Fibroblast of mammary gland (primary cell): Measurements from ENCODE around the gene POLR2E.
"Not testable (repeated sequence)": the region's sequence is repeated elsewhere in the genome, so short reads cannot be mapped to it uniquely, and the experiment has no call there.

Source experiments
- DNase-seq: peaks from one replicate; pipeline ENCODE4 v3.0.0-alpha.2; 2010; ENCODE audit warnings: low read depth
- H3K4me3 ChIP-seq: 2 replicates; pipeline ENCODE4 v1.5.1; 2011; ENCODE audit warnings: low read depth, mild to moderate bottlenecking, low read length, moderate library complexity; ENCODE audit not compliant: control insufficient read depth
- CTCF ChIP-seq: conservative IDR thresholded peaks from 2 replicates; pipeline ENCODE4 v1.5.1; 2011; ENCODE audit warnings: low read depth, low read length, inconsistent platforms; ENCODE audit not compliant: control insufficient read depth, insufficient read depth

POLR2E gene

GRCh38 chr19:1115646-1116420 lies 20.7 kb upstream of the POLR2E start:
- no peak for DNase-seq
- TF ChIP-seq CTCF = no peak
- no peak overlapping the region for H3K4me3 ChIP-seq

GRCh38 chr19:1114728-1115127 lies 19.6 kb upstream of the POLR2E start:
- DNase-seq, H3K4me3 ChIP-seq: not testable (repeated sequence)

DNA sequence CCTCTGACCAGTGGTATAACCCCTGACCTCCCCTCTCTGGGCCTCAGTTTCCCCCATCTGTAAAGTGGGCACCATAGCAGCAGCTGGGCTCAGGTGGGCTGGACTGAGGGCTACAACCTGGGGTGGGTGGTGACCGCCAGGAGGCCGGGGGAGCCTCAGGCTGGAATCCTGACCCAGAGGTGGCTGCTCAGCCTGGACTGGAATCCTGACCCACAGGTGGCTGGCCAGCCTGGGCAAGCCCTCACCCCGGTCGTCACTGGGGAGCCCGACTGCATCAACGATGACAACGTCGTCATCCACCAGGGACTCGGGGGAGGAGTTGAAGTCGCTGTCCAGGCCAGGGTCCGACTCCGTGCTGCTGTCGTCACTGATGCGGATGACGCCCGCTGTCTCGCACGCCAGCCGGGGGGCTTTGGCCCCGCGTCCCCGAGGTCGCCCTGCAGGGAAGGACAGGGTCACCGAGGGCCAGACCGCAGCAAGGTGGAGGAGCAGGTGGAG lies 18.9 kb upstream of the POLR2E start:
- H3K4me3 ChIP-seq = no peak overlapping the region
- no peak for DNase-seq
- no peak for TF ChIP-seq CTCF

GRCh38 chr19:1113030-1113985 lies 18.1 kb upstream of the POLR2E start:
- TF ChIP-seq CTCF = peak; percentile 61
- peak; percentile 93 for DNase-seq
- H3K4me3 ChIP-seq = no peak overlapping the region

DNA sequence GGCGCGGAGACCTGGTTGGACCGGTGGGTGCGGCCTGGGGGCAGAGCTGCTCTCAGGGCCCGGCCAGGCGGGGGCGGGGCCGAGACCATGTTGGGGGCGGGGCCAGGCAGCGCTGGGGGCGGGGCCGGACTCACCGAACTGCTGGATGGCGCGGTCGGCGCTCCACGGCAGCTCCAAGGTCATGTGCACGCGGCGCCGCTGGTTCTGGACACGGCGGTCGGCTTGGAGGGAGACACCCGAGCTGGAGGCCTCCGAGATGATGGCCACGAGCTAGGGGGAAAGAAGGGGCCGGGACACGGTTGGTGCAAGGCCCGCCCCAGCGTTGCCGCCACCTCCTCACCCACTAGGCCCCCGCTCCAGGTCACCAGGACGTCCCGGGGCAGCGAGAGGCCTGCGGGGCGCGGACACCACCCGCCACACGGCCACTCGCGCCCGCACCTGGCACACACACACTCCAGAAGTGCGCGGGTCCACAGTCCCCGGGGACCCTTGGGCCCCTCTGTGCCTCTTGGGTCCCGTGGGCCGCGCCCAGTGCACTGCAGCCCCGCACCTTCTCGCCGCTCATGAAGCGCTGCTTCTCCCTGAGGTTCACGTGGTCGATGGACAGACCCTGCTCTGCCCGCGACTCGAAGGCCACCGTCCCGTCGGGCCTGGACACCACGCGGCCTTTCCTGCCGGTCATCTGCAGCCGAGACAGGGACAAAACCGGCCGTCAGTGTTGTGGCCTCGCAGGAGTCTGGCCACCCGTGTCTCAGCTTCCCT lies 17.3 kb upstream of the POLR2E start:
- no peak overlapping the region for H3K4me3 ChIP-seq
- peak; percentile 34 for DNase-seq
- TF ChIP-seq CTCF = no peak

DNA sequence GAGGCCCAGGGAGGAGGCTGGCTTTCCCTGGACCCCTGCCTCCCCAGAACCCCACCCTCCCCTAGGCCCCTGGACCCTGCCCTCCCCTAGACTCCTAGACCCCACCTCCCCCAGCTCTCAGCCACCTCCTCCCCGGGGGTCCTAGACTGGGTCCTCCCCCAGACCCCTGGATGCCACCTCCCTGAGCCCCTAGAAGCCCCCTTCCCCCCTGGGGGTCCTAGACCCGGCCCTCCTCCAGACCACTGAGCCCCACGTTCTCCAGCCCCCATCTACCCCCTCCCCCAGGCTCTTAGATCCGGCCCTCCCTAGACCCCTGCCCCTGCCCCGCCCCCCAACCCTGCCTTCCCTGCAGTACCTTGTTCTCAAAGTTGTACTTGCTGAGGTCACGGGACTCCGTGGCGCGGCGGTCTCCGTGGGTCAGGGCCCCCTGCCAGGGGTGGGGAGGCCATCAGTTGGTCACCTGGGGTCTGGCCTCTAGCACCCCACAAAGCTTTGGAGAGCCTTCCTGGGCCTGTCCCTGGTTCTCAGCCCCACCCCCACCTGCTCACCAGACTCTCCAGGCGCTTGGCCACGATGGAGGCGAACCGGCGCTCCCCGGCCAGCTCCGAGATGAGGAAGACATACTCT lies 16.6 kb upstream of the POLR2E start:
- no peak for TF ChIP-seq CTCF
- H3K4me3 ChIP-seq = no peak overlapping the region
- DNase-seq = no peak
